ENCODE data around the gene CAND2.
"Not testable (repeated sequence)": the region's sequence is repeated elsewhere in the genome, so short reads cannot be mapped to it uniquely, and the experiment has no call there.

Gene CAND2

DNA sequence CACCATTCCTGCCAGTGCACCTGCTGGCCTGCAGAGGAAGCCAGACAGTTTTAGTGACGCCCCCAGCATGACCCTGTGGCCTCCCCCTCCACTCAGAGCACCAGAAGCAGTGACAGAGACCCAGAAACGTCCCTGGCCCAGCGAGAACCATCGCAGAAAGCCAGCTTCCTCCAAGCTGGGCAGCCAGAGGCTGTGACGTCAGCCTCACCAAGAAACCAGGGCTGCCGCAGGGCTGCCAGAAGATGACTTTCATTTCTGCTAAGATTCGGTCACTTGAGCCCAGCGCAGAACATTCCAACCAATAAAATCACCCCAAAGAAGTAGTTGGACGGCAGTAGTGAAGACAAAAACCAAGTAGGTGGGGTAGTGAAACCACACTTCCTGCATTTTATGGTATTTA, 74.5 kb downstream of the CAND2 start:
- DNase-seq (ENCODE audit: low spot score in 2 of 2) (peak in 1 of 2 donors; percentile 67), ATAC-seq (peak; percentile 66)
- Mint-ChIP-seq H3K4me1 (peaks cover 35% of the 10 kb centered on the region), H3K36me3 (peaks cover 4% of the 10 kb centered on the region), H3K27ac (peak overlapping the region; percentile 83), H3K9me3 (no peaks in the 10 kb centered on the region), H3K4me3 (peak overlapping the region; percentile 63)

- peak overlapping the region; percentile 83 for H3K27ac Mint-ChIP-seq
- no peak overlapping the region for H3K4me3 Mint-ChIP-seq
- H3K4me1 Mint-ChIP-seq = peaks cover 35% of the 10 kb centered on the region
- H3K36me3 Mint-ChIP-seq = peaks cover 4% of the 10 kb centered on the region
- no peaks in the 10 kb centered on the region for H3K9me3 Mint-ChIP-seq
- DNase-seq (ENCODE audit: low spot score in 2 of 2) (no peak), ATAC-seq (no peak)
Observed at GRCh38 chr3:12871404-12871983, 75.0 kb downstream of the CAND2 start.

DNA sequence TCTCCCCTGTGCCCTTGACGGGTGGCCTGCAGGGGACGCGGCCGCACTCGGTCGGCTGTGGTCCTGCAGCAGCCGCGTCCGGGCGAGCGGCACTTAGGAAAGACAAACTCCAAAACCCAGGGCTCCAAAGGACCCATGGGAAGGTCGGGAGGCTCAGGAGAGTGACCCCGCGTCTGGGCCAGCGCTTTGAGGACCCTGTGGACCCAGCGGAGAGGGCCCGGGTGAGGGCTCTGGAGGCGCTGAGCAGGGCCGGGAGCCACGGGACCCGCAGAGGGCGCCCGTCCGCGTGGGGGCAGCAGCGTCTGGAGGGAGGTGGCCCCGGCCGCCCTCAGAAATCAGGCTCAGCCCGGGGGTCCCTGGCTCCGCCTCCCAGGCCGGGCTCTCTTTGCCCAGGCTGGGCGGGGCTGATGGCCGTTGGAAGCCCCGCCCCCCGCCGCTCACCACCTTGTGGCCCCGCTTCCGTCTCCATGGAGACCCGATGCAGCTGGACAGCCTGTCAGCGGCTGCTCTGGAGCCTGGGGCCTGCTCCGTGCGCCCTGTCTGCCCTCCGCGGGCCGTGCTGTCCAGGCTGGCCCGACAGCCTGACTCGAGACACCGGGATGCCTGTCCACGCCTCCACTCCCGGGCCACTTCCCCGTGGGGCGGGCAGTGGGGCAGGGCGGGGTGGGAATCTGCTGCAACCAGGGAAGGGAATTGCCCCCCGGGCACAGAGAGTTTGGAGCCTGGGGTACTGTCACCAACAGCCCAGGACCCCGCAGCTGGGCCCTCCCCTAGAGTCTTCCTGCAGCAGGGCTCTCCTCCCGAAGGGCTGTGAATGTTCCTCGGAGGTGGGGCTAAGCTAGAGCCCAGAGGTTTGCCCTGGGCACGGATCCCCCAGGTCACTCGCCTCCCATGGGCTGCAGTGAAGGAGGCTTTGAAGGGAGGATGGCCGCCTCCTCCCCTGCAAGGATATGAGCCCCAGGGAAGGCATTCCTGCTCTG, 79.7 kb downstream of the CAND2 start:
- H3K4me3 Mint-ChIP-seq = no peak overlapping the region
- no peaks in the 10 kb centered on the region for H3K36me3 Mint-ChIP-seq
- peaks cover 9% of the 10 kb centered on the region for H3K4me1 Mint-ChIP-seq
- DNase-seq (ENCODE audit: low spot score in 2 of 2) (no peak), ATAC-seq (peak; percentile 54)
- no peaks in the 10 kb centered on the region for H3K9me3 Mint-ChIP-seq
- no peak overlapping the region for H3K27ac Mint-ChIP-seq

- Mint-ChIP-seq H3K27ac (no peak overlapping the region), H3K9me3 (no peaks in the 10 kb centered on the region), H3K4me1 (peaks cover 7% of the 10 kb centered on the region), H3K36me3 (no peaks in the 10 kb centered on the region), H3K4me3 (no peak overlapping the region)
- no peak for ATAC-seq
- no peak for DNase-seq (ENCODE audit: low spot score in 2 of 2)
Observed at GRCh38 chr3:12877040-12877439, 80.6 kb downstream of the CAND2 start.

- ATAC-seq (no peak), DNase-seq (ENCODE audit: low spot score in 2 of 2) (no peak)
- H3K36me3 Mint-ChIP-seq = no peaks in the 10 kb centered on the region
- no peak overlapping the region for H3K4me3 Mint-ChIP-seq
- H3K4me1 Mint-ChIP-seq = peaks cover 7% of the 10 kb centered on the region
- H3K9me3 Mint-ChIP-seq = no peaks in the 10 kb centered on the region
- H3K27ac Mint-ChIP-seq = no peak overlapping the region
Observed at GRCh38 chr3:12878141-12878574, 81.7 kb downstream of the CAND2 start.

DNA sequence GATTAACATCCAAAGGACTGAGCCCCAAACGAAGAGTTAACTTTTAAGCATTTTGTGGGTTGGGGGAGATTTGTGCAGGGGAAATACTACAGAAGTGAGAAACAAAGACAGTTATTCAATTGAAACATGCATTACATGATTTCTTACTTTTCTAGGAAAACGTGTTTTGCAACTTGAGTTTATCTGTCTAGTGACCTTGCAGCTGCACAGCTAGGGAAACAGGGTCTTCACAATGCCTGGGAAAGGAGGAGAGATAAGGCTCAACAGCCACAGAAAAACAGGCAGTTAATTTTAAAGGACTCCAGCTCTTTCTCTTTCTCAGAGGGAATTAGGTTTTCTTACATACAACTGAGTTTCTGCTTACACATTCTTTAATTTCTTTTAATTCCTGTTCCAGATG, 82.3 kb downstream of the CAND2 start:
- not testable (repeated sequence) for H3K4me3 Mint-ChIP-seq

DNA sequence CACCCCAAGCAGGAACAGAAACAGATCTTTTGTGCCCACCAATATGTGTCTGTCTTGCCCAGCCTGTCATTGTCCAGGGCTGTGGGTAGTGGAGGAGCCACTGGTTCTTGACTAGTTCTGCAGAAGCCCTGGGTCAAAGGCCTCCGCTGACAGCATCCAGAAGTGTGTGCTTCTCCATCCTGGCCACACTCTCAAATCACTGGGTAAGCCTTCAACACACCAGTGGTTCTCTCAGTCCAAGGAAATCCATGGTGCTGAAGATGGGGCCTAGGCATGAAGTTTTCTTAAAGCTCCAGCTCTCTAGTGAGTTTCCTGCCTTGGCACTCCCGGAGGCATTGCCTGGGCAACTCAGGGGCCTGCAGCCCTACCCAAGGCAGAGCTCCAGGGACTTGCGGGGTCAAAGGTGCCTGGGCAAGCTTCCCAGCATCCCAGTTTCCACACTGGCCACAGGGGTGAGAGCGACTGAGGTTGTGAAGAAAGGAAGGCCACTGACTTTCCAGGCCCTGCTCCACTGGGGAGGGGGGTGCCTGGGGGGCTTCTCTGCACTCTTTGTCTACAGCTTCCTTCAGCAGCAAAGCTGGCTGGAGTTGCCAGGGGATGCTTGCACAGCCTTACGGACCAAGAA, 82.8 kb downstream of the CAND2 start:
- no peak for DNase-seq (ENCODE audit: low spot score in 2 of 2)
- H3K4me1 Mint-ChIP-seq = peaks cover 7% of the 10 kb centered on the region
- no peak overlapping the region for H3K27ac Mint-ChIP-seq
- H3K36me3 Mint-ChIP-seq = no peaks in the 10 kb centered on the region
- ATAC-seq = no peak
- no peak overlapping the region for H3K4me3 Mint-ChIP-seq
- no peaks in the 10 kb centered on the region for H3K9me3 Mint-ChIP-seq

More for the DNA sequence above, 82.3 kb downstream of the CAND2 start:
- not testable (repeated sequence) for DNase-seq (ENCODE audit: low spot score in 2 of 2); H3K9me3 Mint-ChIP-seq; H3K4me1 Mint-ChIP-seq; H3K27ac Mint-ChIP-seq; ATAC-seq; H3K36me3 Mint-ChIP-seq

- H3K27ac Mint-ChIP-seq; ATAC-seq; H3K36me3 Mint-ChIP-seq; DNase-seq (ENCODE audit: low spot score in 2 of 2); H3K9me3 Mint-ChIP-seq; H3K4me3 Mint-ChIP-seq: not testable (repeated sequence)
- H3K4me1 Mint-ChIP-seq = peaks cover 10% of the 10 kb centered on the region
Observed at GRCh38 chr3:12881858-12882257, 85.4 kb downstream of the CAND2 start.

- no peak for DNase-seq (ENCODE audit: low spot score in 2 of 2)
- H3K36me3 Mint-ChIP-seq = no peaks in the 10 kb centered on the region
- peaks cover 15% of the 10 kb centered on the region for H3K4me1 Mint-ChIP-seq
- no peak overlapping the region for H3K4me3 Mint-ChIP-seq
- H3K27ac Mint-ChIP-seq = no peak overlapping the region
- no peak for ATAC-seq
- no peaks in the 10 kb centered on the region for H3K9me3 Mint-ChIP-seq
Observed at GRCh38 chr3:12882336-12883310, 86.1 kb downstream of the CAND2 start.

DNA sequence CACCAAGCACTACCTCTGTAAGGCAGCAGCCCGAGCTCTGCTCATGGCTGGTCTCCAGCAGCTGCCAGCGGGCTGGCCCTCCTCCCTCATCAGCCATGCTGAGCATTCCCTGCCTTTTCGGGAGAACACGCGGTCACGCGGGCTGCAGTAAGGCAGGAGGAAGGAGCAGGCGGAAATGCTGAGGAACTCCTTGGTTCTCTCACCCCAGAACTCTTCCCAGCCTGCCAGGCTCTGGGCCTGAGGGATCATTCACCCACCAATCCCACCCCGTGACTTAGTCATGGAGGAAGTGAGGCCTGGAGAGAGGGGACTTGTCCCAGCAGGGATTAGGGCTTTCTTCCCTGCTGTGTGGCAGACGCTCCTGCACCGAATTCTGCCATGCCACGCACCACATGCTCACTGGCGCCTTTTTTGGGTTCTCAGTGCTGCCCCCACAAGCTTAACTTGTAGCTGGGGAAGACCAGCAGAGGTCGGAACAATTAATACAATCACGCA, 87.8 kb downstream of the CAND2 start:
- no peaks in the 10 kb centered on the region for H3K36me3 Mint-ChIP-seq
- no peak overlapping the region for H3K4me3 Mint-ChIP-seq
- peaks cover 15% of the 10 kb centered on the region for H3K4me1 Mint-ChIP-seq
- ATAC-seq = no peak
- DNase-seq (ENCODE audit: low spot score in 2 of 2) = no peak
- no peak overlapping the region for H3K27ac Mint-ChIP-seq
- no peaks in the 10 kb centered on the region for H3K9me3 Mint-ChIP-seq
